Keratinocyte (primary cell): ENCODE results near the gene PARVA. TPM values are rescaled to one million over a fixed set of nuclear protein-coding genes. Genes with fewer than 3 reads are reported as not detected.
A peak's percentile ranks its signal among the peaks of the same experiment; 100 is the strongest.

Experiments used
- DNase-seq: peaks from one replicate; pipeline ENCODE4 v3.0.0-alpha.2; 2011; ENCODE audit warnings: low read depth, missing footprints, low spot score
- FAIRE-seq: peaks from 2 replicates; lab custom pipeline; 2011; peaks lifted over from hg19 to GRCh38; lab: Jason Lieb, UNC
- H2AFZ ChIP-seq: 2 replicates; pipeline ENCODE4 v1.6.0; 2012; ENCODE audit warnings: low read length, control low read depth, inconsistent platforms; ENCODE audit not compliant: control insufficient read depth
- H3K27ac ChIP-seq: 2 replicates; pipeline ENCODE4 v1.5.1; 2011; ENCODE audit warnings: low read length; ENCODE audit not compliant: control insufficient read depth, insufficient read depth
- H3K27me3 ChIP-seq: 3 replicates; pipeline ENCODE4 v1.6.0; 2011; ENCODE audit warnings: low read length; ENCODE audit not compliant: control insufficient read depth, insufficient read depth; ENCODE audit errors: extremely low read depth
- H3K36me3 ChIP-seq, 2 experiments: 2 replicates in 1 of 2; 3 replicates in 1 of 2; pipeline ENCODE4 v1.5.1; 2011; ENCODE audit warnings: low read length in 2 of 2, mild to moderate bottlenecking in 1 of 2; ENCODE audit not compliant: control insufficient read depth in 2 of 2, insufficient read depth in 2 of 2; ENCODE audit errors: extremely low read depth in 1 of 2
- H3K4me1 ChIP-seq: 3 replicates; pipeline ENCODE4 v1.5.1; 2011; ENCODE audit warnings: low read length; ENCODE audit not compliant: control insufficient read depth, insufficient read depth; ENCODE audit errors: extremely low read depth
- H3K4me2 ChIP-seq: 3 replicates; pipeline ENCODE4 v1.6.0; 2011; ENCODE audit warnings: low read depth, low read length; ENCODE audit not compliant: control insufficient read depth, insufficient read depth; ENCODE audit errors: extremely low read depth
- H3K4me3 ChIP-seq, 3 experiments: fragments of 200-600 bp in 1 of 3; sonication (generic) in 1 of 3; 2 replicates in 2 of 3; 3 replicates in 1 of 3; pipeline ENCODE4 v1.5.1; 2011 to 2016; ENCODE audit warnings: low read length in 3 of 3, mild to moderate bottlenecking in 3 of 3, control low read depth in 2 of 3, inconsistent platforms in 1 of 3, low read depth in 1 of 3, mixed read lengths in 1 of 3, mixed run types in 1 of 3, moderate library complexity in 1 of 3; ENCODE audit not compliant: control insufficient read depth in 2 of 3, insufficient read depth in 2 of 3; ENCODE audit errors: extremely low read depth in 1 of 3
- H3K79me2 ChIP-seq: 2 replicates; pipeline ENCODE4 v1.6.0; 2012; ENCODE audit warnings: low read length; ENCODE audit not compliant: control insufficient read depth, insufficient read depth
- H3K9ac ChIP-seq: 3 replicates; pipeline ENCODE4 v1.6.0; 2011; ENCODE audit warnings: low read length; ENCODE audit not compliant: control insufficient read depth, insufficient read depth; ENCODE audit errors: extremely low read depth
- H3K9me1 ChIP-seq: 3 replicates; pipeline ENCODE4 v1.6.0; 2011; ENCODE audit warnings: low read length; ENCODE audit not compliant: control insufficient read depth, insufficient read depth; ENCODE audit errors: extremely low read depth
- H3K9me3 ChIP-seq: 2 replicates; pipeline ENCODE4 v1.5.1; 2012; ENCODE audit warnings: low read depth, low read length; ENCODE audit not compliant: control insufficient read depth
- H4K20me1 ChIP-seq: 3 replicates; pipeline ENCODE4 v1.6.0; 2011; ENCODE audit warnings: low read length; ENCODE audit not compliant: control insufficient read depth, insufficient read depth; ENCODE audit errors: extremely low read depth
- CTCF ChIP-seq, 3 experiments: IDR thresholded peaks in 1 of 3; conservative IDR thresholded peaks in 1 of 3; optimal IDR thresholded peaks in 1 of 3; 2 replicates in 2 of 3; 3 replicates in 1 of 3; pipeline versions ENCODE3 to v1.5.1; 2011; ENCODE audit warnings: low read length in 3 of 3, mild to moderate bottlenecking in 3 of 3, moderate library complexity in 2 of 3, control low read depth in 1 of 3, inconsistent platforms in 1 of 3; ENCODE audit not compliant: insufficient read depth in 2 of 3; ENCODE audit errors: extremely low read depth in 1 of 3
- EZH2 ChIP-seq: IDR thresholded peaks from one replicate; pipeline ENCODE4 v1.6.1; 2012; ENCODE audit warnings: inconsistent platforms, mild to moderate bottlenecking, low read length, moderate library complexity
- dilution Hi-C: fragments of 300-500 bp; cut with MboI; formaldehyde crosslinking; loops from one replicate; pipeline ENCODE4 v1.7.0; 2020; ENCODE audit warnings: low sequenced_read_pairs; ENCODE audit not compliant: extremely low pct_ligation_motif_present
- polyA plus RNA-seq, 5 experiments: library from polyadenylated mRNA; depleted of rRNA in 3 of 5; stranded (reverse) in 3 of 5; stranded (forward) in 1 of 5; unstranded in 1 of 5; fragments of >200 nt; gene quantifications; 1 replicate in 1 of 5; 2 replicates in 3 of 5; 3 replicates in 1 of 5; pipeline versions ENCODE4 v1.2.1 to v1.2.3, GENCODE V29; 2011 to 2012; ENCODE audit warnings: missing spikeins in 2 of 5, low read depth in 1 of 5, low replicate concordance in 1 of 5

PARVA gene
- polyA plus RNA-seq, 1 donor (not counting 4 experiments of a cell fraction or from before 2014, with no cell fraction given) = 28.9 TPM

GRCh38 chr11:12438291-12438690 lies 60.9 kb downstream of the PARVA start:
- no peak overlapping the region for H3K4me2 ChIP-seq
- peaks cover 3% of the 10 kb centered on the region for H3K4me1 ChIP-seq
- FAIRE-seq (no peak), DNase-seq (no peak)
- peaks cover 1 to 5% of the 10 kb centered on the region in 2 experiments for H3K36me3 ChIP-seq
- no peaks in the 10 kb centered on the region for H3K27me3 ChIP-seq
- H3K9me1 ChIP-seq = no peaks in the 10 kb centered on the region
- dilution Hi-C loops = no loop called here
- H4K20me1 ChIP-seq = no peaks in the 10 kb centered on the region
- H3K27ac ChIP-seq = peak overlapping the region; percentile 24
- H2AFZ ChIP-seq = no peak overlapping the region
- TF ChIP-seq EZH2 (no peak), CTCF (optimal IDR thresholded peaks at IDR 0.05 in 1 of 3, IDR thresholded peaks at IDR 0.05 in 1 of 3, conservative IDR thresholded peaks at IDR 0.05 in 1 of 3; ENCODE audit: extremely low read depth in 1 of 3, insufficient read depth in 2 of 3, low read length in 3 of 3) (no peak)
- H3K4me3 ChIP-seq = no peak overlapping the region
- peaks cover 2% of the 10 kb centered on the region for H3K79me2 ChIP-seq
- no peaks in the 10 kb centered on the region for H3K9me3 ChIP-seq
- H3K9ac ChIP-seq = no peak overlapping the region

GRCh38 chr11:12439615-12440014 lies 62.2 kb downstream of the PARVA start:
- H3K27me3 ChIP-seq = no peaks in the 10 kb centered on the region
- H3K79me2 ChIP-seq = peaks cover 2% of the 10 kb centered on the region
- H3K4me3 ChIP-seq = no peak overlapping the region
- H3K9me1 ChIP-seq = no peaks in the 10 kb centered on the region
- H3K36me3 ChIP-seq = peaks cover 1 to 5% of the 10 kb centered on the region in 2 experiments
- no peak overlapping the region for H2AFZ ChIP-seq
- H3K27ac ChIP-seq = no peak overlapping the region
- FAIRE-seq = no peak
- no peaks in the 10 kb centered on the region for H3K9me3 ChIP-seq
- dilution Hi-C loops = no loop called here
- no peak for DNase-seq
- no peak overlapping the region for H3K9ac ChIP-seq
- no peaks in the 10 kb centered on the region for H4K20me1 ChIP-seq
- no peak overlapping the region for H3K4me2 ChIP-seq
- peaks cover 3% of the 10 kb centered on the region for H3K4me1 ChIP-seq
- no peak for TF ChIP-seq EZH2

GRCh38 chr11:12440565-12440964 lies 63.2 kb downstream of the PARVA start:
- dilution Hi-C loops = no loop called here
- FAIRE-seq (no peak), DNase-seq (no peak)
- H3K36me3 ChIP-seq = peaks cover 1 to 5% of the 10 kb centered on the region in 2 experiments
- H3K4me2 ChIP-seq = no peak overlapping the region
- no peaks in the 10 kb centered on the region for H3K27me3 ChIP-seq
- TF ChIP-seq EZH2 (no peak), CTCF (optimal IDR thresholded peaks at IDR 0.05 in 1 of 3, IDR thresholded peaks at IDR 0.05 in 1 of 3, conservative IDR thresholded peaks at IDR 0.05 in 1 of 3; ENCODE audit: extremely low read depth in 1 of 3, insufficient read depth in 2 of 3, low read length in 3 of 3) (no peak)
- H4K20me1 ChIP-seq = no peaks in the 10 kb centered on the region
- H3K27ac ChIP-seq = no peak overlapping the region
- H3K79me2 ChIP-seq = peaks cover 2% of the 10 kb centered on the region
- no peaks in the 10 kb centered on the region for H3K9me3 ChIP-seq
- H3K9ac ChIP-seq = no peak overlapping the region
- peaks cover 3% of the 10 kb centered on the region for H3K4me1 ChIP-seq
- H2AFZ ChIP-seq = no peak overlapping the region
- no peak overlapping the region for H3K4me3 ChIP-seq
- H3K9me1 ChIP-seq = no peaks in the 10 kb centered on the region
